Erythroblast (primary cell): ENCODE data around the gene CEACAM5.

ENCODE experiments used
- DNase-seq, 2 experiments: peaks; one replicate each; lab custom pipeline; 2025; lab: John Stamatoyannopoulos, UW
- GATA1 ChIP-seq: IDR thresholded peaks from 2 replicates; pipeline ENCODE4 v1.6.1; 2011; ENCODE audit warnings: low read depth, mild to moderate bottlenecking, control low read depth, low read length, moderate library complexity
- POLR2A ChIP-seq: IDR thresholded peaks from 2 replicates; pipeline ENCODE4 v1.6.1; 2011; ENCODE audit warnings: mild to moderate bottlenecking, low read length

Gene CEACAM5

DNA sequence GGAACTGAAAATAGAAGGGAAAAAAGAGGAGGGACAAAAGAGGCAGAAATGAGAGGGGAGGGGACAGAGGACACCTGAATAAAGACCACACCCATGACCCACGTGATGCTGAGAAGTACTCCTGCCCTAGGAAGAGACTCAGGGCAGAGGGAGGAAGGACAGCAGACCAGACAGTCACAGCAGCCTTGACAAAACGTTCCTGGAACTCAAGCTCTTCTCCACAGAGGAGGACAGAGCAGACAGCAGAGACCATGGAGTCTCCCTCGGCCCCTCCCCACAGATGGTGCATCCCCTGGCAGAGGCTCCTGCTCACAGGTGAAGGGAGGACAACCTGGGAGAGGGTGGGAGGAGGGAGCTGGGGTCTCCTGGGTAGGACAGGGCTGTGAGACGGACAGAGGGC, at the start of gene CEACAM5:
Gene CEACAM5 (plus strand): TSS at position 146 of the 400 bp plus-strand sequence. CDS start 106 bp downstream, at position 252.
- TF ChIP-seq POLR2A (no peak), GATA1 (no peak)
- no peak for DNase-seq

DNA sequence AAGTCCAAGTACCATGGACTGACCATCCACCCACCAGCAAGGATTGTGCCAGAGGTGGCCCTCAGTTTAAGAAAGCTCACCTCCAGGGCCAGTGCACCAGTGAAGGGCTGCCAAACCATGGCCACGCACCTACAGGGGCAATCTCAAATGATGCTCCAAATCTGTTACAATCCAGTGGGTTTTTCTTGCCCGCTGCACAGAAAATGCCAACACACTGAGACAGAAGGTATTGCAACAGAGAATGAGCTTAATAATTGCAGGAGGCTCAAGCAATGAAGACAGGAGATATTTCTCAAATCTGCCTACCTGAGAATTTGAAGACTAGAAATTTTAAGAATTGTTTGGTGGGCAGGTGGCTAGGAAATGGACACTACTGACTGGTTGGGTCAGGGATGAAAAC, 42.4 kb upstream of the CEACAM5 start:
- TF ChIP-seq POLR2A (no peak), GATA1 (no peak)
- DNase-seq, result no peak

DNA sequence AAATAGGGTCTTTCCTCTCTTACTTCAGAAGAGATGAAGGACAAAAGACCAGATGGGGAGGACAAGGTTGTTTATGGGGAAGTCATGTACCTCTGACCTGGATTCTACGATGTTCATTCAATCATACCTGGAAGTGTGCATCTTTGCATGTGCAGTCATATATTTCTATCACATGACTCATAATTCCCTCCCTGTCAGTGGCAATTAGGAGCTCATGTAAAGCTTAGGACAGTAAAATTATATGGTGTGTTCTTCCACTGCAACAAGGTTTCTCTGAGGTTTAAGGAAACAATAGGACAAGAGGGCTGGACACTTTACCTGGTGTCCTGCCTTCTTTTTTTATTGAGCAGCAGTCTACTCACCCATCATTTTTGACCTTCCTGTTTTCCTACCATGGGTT, 40.1 kb upstream of the CEACAM5 start:
- DNase-seq, result no peak
- TF ChIP-seq GATA1 (no peak), POLR2A (no peak)

DNA sequence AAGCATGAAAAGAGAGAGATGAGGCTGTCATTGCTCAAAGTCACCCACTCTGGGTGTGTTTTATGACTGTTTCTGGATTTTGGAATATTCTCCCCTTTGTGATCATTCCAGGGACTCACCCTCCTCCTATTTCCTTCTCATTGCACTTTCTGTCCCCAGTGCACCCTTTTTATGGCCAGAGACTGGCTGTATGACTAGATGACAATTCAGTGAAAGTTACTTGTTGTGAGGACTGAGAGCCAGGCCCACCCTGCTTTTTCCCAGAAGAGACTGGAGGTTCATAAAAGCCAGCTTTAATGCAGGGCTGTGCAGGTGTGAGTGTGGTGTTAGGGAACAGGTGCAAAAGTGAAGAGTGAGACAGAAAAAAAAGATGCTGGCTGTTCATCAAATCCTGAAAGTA, 37.7 kb upstream of the CEACAM5 start:
- no peak for DNase-seq

DNA sequence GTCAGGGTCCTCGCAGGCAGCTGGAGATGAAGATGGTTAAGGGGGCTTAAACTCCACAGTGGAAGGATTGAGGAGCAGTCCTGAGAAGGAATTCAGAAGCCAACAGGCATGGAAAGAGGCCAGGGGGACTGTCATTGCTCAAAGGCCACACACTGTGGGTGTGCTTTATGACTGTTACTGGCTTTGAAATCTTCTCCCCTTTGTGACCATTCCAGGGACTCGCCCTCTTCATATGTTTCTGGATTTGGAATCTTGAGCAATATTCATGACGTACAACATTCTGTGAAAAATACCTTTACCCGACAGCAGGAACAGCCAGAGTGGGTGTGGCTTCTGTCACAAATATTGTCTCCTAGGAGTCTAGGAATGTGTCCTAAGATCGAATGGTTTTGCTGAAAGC, 36.9 kb upstream of the CEACAM5 start:
- TF ChIP-seq GATA1 (no peak), POLR2A (no peak)
- DNase-seq, result no peak

More for the DNA sequence above, 37.7 kb upstream of the CEACAM5 start:
- no peak for TF ChIP-seq POLR2A
- TF ChIP-seq GATA1, result no peak

DNA sequence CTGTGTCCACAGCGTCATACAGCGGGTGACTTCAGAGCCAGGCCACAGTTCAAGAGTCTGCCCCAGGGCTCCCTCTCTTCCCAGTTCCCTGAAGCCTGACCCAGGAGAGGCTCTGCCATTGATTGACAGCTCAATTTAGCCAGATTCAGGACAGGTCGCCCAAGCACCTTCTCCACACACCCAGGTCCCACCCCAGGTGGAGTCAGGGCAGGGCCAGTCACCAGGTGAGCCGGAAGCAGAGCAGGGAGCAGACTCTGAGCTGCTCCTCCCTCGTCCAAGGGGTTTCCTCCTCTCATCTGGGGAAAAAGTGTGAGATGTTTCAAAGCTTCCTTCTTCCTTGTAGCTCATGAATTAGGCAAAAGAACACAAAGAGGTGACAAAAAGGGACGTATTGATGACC, 26.0 kb upstream of the CEACAM5 start:
- TF ChIP-seq POLR2A, result no peak
- TF ChIP-seq GATA1, result no peak

DNA sequence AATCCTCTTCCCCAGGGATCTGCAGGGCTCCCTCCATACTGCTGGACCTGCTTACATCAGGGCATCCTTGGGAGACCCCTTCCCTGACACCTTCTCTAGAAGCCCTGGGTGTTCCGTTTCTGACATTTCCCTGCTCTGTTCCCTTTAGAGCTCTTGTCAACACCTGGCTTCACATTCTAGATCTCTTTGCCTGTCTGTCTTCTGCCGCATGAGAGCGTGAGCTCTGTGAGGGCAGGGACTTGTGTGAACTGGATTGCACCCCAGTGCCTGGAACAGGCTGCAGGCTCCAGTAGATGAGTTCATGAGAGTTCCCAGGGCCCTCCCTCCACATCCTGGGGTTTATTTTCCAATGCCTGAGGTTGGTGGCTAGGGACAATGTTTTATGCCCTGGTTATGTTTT, 21.0 kb upstream of the CEACAM5 start:
- no peak for DNase-seq
- TF ChIP-seq POLR2A (no peak), GATA1 (no peak)

More for the DNA sequence above, 26.0 kb upstream of the CEACAM5 start:
- no peak for DNase-seq

DNA sequence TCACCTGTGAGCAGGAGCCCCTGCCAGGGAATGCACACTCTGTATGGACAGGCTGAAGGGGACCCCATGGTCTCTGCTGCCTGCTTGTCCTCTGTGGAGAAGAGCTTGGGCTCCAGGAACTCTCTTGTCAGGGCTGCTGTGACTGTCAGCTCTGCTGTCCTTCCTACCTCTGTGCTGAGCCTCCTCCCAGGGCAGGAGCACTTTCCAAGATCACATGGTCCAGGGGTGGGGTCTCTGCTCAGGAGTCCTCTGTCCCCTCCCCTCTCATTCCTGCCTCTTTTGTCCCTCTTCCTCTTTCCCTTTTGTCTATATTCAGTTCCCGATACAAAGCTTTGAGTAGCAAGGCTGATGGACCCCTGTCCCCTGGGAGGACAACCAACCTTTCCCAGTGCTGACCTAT, 20.3 kb upstream of the CEACAM5 start, which contains the start of gene CEACAM7:
Gene CEACAM7 (minus strand): TSS at position 173 of the 400 bp plus-strand sequence. CDS start 105 bp downstream, at position 68.
- no peak for DNase-seq
- TF ChIP-seq POLR2A (no peak), GATA1 (no peak)

DNA sequence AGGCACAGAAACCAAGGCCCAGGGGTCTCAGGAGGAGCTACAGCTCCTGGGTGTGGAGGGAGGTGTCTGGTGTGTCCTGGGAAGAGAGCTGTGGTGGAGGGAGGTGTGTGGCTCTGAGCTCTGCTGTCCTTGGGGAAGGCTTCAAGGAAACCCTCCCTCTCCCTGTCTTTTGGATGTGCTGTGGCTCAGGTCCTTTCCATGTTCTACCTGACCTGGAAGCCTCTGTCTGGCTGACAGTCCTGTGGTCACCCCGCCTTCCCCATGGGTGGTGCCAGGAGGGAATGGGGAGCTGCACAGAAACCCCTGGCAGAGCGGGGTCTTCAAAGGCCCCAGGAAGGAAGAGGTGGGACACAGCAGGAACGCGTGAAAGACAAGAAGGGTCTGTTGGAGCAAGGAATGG, 19.7 kb upstream of the CEACAM5 start:
- no peak for DNase-seq
- TF ChIP-seq GATA1 (no peak), POLR2A (no peak)

DNA sequence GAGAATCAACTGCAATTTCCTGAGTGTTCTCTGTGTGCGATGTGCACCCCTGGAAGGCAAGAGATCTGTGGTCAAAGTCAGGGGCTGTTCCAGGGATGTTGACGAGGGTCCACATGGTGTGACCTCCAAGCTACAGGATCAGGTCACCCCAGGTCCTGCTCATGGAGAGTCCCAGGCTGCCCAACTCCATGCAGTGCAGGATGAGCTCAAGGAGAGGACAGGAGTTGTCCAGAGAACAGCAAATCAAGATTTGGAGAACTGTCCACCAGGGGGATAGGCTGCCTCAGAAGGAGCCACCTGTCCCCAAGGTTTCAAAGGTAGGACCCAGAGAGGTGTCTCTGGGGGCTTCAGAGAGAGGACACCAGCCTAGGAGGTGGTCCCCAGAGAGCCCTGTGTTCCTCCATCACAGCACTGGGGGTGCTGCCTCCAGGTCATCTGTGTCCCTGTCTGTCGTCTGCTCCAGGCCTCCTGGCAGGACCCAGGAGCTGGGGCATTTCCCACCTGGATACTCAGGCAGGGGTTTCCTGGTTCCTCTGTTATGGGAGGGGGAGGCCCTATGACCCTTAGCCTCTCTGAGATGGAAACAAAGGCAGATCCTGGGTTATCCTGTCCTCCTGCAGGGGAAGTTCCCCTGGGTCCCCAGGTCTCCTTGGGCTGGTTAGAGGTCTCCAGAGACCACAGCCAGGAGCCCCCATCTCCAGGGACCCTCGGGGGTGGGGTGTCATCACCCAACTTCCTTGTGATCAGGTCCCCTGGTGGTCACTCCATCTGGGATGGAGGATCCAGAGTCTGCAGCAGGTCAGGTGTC, 18.2 kb upstream of the CEACAM5 start:
- DNase-seq, result no peak
- no peak for TF ChIP-seq POLR2A
- no peak for TF ChIP-seq GATA1

DNA sequence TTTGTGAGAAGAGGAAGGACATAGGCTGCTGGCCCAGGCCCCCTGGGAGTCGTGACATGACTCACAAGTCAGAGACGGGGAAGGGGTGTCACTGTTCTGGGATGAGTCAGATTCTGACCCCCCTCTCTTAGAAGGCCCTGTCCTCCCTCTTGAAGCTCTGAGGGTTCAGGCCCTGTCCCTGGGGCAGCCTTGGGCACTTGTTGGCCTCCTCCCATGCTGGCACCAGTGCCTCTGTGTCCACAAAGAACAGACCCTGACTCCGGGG, 17.7 kb upstream of the CEACAM5 start:
- TF ChIP-seq GATA1 (no peak), POLR2A (no peak)

DNA sequence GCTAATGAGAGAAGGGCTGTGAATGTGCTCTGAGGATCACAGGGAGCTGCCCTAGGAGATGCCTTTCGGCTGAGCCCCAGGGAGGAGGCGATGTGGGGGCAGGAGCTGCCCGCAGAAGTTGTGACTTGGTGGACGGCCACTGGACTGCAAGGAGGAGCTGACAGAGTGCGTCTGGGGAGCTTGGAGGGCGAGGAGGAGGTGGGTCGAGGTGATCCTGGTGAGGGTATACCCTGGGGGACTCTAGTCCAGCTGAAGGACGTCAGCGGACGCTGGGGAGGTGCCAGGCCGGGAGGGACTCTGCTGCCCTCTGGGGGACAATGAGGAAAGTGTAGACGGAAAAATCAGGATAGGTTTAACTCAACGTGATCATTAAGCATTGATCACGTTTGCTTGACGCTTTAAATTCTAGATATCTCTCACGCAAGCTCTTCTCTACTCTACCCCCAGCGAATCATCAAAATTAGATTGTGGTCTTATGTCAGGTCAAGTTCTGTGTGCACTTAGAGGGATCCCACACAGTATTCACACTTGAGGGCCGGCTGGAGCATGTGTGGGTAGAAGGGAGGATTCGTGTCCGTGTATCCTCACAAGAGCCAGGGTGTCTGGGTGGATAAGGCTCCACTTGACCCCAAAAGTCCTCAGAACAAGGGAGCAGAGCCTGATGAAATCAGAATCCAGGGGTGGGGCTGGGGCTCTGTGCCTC, 17.0 kb upstream of the CEACAM5 start:
- DNase-seq, result peak in 1 of 2 experiments; percentile 28

More for the DNA sequence above, 17.7 kb upstream of the CEACAM5 start:
- no peak for DNase-seq

DNA sequence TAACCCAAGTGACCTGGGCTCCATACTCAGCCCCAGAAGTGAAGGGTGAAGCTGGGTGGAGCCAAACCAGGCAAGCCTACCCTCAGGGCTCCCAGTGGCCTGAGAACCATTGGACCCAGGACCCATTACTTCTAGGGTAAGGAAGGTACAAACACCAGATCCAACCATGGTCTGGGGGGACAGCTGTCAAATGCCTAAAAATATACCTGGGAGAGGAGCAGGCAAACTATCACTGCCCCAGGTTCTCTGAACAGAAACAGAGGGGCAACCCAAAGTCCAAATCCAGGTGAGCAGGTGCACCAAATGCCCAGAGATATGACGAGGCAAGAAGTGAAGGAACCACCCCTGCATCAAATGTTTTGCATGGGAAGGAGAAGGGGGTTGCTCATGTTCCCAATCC, 14.2 kb upstream of the CEACAM5 start:
- TF ChIP-seq GATA1, result no peak
- no peak for TF ChIP-seq POLR2A
- no peak for DNase-seq

More for the DNA sequence above, 17.0 kb upstream of the CEACAM5 start:
- TF ChIP-seq GATA1 (no peak), POLR2A (no peak)
